HTR-8/SVneo (cell line): ENCODE data around the gene STAT1.

Source experiments
- DNase-seq: peaks from one replicate; pipeline ENCODE4 v3.0.0; 2011; ENCODE audit warnings: low spot score, mixed read lengths; ENCODE audit not compliant: insufficient read length
- FAIRE-seq: peaks from 2 replicates; lab custom pipeline; 2011; peaks lifted over from hg19 to GRCh38; lab: Jason Lieb, UNC

Gene STAT1

DNA sequence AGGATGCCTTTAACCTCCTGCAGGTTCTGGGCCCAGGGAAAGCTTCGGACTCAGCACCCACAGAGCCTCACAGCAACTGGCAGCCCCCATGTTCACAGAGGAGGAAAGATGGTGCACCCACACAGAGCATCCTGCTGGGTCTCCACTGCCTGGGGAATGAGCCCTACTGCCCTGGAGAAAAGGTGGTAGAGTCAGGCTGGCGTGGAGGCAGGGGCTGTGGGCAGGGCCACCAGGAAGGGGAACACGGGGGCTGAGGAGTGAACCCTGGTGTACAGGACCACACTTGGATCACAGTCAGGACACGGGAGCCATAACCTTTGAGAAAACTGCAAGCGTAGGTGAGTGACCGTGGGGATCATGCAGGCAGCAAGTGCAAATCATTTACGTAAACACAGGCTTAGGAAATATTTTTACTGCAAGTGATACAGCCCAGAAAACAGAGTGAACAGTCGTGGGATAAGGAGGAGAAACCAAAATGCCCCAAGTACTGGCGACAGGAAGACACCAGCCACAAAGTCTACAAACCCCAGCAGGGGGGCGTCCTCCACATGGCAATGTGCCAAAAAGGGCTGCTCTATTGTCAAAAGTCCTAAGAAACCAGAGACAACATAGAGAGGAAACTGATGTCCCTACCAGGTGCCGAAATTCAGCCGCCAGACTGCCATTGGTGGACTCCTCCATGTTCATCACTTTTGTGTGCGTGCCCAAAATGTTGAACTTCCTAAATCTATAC, 27.6 kb downstream of the STAT1 start:
- no peak for DNase-seq
- no peak for FAIRE-seq

DNA sequence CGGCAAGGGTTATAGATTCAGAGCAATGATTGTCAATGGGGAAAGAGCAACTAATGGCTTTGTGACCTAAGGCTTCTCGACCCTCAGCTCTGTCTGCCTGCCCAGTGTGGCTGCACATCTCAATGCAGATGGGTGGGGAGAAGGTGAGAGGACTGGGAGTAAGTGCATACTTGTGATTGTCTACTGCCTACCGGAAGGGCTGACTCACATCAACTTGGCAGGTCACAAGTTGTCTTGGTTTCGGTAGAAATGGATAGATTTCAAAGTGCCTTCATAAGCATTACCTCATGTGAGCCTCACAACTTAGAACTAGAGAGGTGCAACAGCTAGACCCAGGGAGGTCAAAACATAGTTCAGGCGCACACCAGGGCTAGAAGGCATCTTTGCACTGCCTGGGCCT, 29.4 kb downstream of the STAT1 start:
- DNase-seq, result no peak
- no peak for FAIRE-seq

DNA sequence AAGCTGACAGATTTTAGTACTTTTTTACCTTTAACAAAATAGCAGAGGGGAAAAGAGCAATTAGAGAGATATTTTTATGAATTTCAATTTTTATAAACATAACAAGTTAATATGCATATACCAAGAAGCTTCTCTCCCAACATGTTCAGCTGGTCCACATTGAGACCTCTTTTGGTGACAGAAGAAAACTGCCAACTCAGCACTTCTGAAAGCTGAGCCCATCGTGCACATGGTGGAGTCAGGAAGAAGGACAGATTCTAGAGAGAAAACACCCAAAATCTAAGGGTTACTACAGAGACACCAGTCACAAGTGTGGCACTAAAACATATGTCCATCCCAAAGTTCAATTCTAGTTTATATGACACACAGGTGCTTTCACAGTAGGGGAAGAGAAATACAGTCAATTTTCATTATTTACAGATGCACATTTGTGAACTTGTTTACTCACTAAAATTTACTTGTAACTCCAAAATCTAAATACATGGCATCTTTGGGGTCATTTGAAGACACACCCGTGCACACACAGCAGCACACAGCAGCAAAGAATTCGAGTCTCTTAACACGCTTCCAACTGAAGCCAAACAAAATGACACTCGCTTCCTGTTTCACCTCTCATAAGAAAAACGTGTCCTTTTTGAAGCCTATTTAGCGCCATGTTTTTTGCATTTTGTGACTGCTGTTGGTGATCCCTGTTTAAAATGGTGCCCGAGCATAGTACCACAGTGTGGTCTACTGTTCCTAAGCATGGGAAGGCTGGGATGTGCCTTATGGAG, 31.5 kb downstream of the STAT1 start:
- FAIRE-seq (no peak), DNase-seq (no peak)

DNA sequence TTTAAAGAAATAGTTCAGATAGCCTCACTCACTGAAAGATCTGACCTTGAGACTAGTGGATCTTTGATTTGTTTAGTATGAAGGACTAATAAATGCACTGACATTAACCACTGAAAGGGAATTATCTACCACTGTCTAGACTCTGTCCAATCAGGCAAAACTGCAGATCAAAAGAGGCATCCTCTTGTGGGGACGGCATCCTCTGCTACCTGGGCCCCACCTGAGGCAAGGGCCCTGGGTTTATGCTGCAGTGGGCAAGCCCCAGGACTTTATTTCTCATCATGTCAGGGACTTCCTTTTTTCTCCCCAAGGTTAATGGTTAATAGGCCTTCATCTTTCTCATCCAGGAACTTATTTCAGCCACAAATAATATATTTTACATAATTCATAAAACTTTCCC, 32.2 kb downstream of the STAT1 start:
- FAIRE-seq (no peak), DNase-seq (no peak)

DNA sequence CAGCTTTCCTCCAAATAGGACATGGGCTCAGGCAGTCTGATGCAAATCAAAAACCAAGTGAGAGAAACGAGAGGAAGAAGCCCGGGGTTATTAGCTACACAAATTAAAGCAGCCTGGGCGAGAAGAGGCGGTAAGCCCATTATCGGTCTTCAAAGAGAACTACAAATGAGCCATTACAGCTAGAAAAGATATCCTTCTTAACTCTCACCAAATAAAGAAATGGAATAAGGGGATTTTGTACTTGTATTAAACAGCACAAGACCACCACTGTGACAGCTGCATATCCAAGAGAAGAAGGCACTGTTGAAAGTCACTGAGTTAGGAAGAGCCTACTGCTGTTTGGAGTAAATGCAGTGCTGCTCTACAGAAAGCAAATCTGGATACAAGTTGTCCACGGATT, 32.6 kb downstream of the STAT1 start:
- FAIRE-seq (no peak), DNase-seq (no peak)

DNA sequence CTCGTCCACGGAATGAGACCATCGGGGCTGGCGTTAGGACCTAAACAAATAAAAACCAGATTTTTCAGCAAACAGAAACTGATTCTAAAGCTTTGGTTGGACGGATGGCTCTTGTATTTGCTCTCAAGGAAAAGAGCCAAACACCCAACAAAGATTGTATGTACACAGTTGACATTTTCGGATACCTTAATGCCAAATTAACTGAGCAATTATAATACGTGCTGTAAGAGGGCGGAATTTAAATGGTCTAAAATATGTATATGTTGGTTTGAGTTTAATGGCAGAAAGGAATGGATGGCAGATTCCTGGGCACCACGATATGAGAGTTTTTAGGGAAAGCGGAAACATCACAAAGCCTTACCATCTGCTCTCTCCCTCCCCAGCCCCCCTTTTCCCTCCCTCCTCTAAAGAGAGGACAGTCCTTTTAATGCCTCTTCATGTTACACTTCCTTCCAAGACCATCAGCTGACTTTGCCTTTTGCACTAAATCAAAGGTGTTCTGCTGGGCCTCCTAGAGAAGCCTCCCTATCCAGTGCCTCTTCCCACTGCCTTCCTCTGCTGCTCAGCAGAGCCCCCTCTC, 33.3 kb downstream of the STAT1 start:
- FAIRE-seq (no peak), DNase-seq (no peak)

DNA sequence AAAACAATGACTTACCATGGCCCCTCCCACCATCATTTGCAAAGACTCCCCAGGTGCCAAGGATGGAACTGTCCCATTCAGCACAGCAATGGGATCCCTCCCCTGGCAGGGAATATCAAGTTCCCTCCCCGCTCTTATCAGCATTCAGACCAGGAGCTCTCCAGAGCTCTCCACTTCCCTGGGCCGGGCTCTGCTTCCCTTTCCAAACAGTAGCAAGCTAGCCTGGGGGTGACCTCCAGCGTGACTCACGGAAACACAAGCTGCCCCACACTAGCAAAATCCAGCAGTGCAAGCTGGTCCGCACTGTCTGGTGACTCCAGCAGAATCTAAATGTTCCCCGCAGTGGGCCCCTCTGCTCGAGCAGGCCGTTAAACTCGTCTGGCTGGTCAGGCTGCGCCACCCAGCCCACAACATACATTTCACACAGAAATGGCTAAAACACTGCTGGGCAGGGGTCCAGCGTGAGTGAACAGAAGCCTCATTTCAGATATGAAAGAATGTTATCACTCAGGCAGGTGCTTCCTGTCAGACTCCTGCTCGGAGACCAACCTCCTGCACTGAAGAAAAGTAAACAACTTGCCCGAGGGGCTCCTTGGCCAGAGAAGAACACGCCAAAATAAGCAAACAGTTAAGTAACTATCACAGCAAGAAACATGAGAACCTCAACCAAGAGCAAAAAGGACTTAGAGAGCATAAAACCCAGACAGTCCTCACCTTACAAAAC, 33.9 kb downstream of the STAT1 start:
- DNase-seq (peak; percentile 68), FAIRE-seq (peak; percentile 83)

DNA sequence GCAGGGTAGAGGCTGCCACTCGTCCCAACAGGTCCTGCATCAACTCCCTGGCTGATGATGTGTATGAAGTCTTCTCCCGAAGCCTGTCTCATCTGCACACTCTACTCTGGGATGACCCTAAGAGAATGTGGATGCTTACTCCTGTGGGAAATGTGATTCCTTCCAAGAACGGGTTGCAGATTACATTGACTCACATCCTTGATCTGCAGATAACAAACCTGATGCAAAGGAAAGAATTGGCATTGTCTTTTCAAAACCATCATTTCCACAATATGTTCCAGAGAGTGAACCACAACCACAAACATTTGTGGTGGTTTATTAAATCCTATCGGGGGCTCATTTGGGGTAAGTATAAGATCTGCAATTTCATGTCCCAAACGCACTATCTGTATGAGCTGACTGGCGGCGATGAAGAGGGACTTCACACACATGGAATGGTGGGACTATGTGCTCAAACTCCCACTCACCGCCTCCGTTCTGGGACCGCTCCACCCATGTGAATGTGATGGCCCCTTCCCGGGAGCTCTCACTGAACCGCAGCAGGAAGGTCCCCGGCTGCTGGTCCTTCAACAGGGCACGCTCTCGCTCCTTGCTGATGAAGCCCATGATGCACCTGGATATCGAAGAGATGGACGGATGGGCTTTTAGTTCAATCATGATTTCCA, 35.5 kb downstream of the STAT1 start:
- FAIRE-seq (peak; percentile 81), DNase-seq (peak; percentile 53)

DNA sequence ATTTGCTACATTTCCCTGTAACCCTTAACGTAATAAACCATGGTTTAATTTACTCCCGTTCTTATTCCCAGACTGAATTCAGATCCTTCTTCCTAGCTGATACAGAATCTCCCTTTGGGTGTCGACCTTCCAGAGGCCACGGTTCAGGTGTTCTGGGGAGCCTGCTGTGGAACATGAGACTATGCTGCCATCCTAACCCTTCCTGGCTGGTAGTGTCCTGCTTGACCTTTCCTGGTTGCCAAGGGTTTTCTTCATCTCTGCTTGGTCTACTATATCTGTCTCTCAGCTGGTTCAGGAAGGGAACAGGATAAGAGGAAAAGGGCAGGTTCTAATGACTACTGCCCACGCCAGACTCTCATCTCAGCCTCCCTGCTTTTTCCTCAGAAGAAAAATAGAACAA, 36.5 kb downstream of the STAT1 start:
- FAIRE-seq, result no peak

DNA sequence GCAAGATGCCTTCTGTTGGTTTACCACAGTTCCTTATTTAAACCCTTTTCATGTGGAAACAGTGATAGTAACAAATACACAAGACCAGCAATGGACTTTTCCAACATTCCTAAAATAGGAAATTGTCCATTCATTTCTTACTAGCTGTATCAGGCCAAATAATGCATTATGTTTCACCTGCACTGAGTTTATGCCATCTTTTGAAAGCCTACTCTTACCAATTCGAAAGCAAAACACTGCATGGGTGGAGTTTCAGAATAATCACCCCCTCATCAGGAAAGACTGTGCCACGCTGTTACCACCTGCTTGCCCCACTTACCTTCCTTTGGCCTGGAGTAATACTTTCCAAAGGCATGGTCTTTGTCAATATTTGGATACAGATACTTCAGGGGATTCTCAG, 37.5 kb downstream of the STAT1 start:
- FAIRE-seq (no peak), DNase-seq (no peak)

More for the DNA sequence above, 36.5 kb downstream of the STAT1 start:
- DNase-seq, result no peak

DNA sequence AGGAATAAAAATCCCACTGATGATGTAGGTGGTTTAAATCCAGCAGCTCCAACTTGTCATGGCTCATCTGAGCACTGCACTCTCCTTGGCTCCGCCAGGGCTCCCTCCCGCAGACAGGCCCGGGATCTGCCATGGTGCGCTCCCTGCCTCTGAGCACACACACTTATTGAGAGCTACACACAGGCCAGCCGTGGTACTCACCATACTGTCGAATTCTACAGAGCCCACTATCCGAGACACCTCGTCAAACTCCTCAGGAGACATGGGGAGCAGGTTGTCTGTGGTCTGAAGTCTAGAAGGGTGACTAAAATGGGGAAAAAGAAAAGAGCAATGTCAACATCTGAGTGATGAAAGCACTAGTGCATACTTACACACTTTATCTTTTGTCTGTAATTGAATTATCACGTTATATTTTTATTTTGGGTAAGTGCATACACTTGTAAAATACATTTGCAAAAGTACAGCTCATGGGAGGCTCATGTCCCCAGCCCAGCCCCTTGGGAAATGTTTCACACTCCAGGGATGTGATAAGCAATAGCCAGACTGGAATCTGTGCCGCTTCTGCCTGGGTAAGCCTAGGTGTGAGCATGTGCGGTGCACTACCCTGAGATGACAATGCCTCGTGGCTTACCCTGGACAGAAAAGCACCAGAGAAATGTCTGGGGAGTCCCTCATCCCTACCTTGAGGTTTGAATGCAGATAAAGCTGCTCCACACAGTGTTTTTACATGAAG, 39.2 kb downstream of the STAT1 start:
- no peak for DNase-seq
- no peak for FAIRE-seq

DNA sequence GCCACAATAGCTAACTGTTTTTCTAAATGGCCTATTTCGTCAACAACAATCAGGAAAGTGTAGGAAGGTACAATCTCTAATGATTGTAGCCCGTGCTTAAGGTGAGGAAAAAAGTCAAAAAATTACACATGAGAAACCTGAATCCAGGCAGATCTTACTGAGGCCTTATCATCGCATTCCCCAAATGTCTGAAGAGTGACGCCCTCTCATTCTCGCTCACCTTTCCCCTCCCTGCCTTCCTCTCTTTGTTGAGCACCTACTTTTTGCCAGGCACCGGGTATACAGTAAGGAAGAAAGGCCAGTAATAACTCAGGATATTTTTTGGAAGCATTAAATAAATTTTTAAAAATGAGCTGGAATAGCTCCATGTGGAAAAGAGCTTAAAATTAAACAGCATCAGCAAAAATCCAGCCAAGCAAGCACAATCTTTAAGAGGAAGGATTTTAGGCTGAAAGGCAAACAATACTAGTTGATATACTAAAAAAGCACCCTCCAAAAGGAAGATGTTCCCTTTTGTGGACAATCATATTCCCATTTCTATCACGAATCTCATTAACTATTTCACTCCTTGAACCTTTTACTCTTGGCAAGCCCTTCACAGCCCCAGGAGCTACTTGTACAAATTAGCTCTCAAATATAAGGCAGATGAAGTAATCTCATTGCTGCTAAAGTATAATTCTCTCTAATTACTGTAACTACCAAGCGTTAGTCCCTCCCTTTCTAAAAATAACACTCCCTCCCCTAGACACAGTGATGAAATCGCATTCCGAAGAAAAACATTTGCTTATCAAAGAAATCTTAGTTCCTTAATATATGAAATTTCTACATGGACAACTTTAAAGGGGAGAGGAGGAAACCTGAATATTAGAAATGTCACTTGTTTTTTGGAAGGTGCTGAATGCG, 40.0 kb downstream of the STAT1 start:
- FAIRE-seq (no peak), DNase-seq (no peak)

DNA sequence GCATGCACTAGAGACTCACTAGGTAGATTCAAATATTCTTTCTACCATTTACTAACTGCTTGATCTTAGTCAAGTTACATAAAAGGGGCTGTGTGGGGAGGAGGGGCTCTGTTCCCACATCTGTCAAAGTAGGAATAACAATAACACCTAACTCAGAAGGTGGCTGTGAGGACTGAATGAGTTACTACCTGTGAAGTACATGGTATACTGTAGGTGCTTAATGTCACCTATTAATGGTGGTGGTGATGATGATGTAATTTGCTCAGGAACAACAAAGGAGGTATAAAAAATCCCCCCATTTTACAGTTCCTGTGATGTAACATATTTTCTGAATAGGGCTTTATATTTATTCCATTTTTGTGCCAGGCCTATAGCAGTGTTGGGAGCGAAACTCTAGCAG, 40.7 kb downstream of the STAT1 start:
- DNase-seq, result no peak
- FAIRE-seq, result peak; percentile 13

DNA sequence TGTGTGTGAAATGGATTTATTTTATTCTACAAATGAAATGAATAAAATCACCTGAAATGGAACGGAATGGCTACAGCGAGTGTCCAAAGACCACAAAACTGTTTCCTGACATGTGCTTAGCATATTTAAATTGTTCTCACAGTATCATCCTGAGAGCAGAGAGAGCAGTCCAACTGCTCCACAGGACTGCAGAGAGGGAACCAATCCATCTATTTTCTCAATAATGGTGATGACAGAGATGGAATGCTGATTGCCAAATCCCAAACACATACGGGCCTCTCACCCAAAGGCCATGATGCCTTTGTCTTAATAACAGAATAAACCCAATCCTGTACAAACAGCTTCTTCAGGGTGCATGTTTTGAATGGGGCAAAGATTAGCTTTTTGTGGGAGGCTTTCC, 41.1 kb downstream of the STAT1 start:
- DNase-seq (no peak), FAIRE-seq (no peak)

DNA sequence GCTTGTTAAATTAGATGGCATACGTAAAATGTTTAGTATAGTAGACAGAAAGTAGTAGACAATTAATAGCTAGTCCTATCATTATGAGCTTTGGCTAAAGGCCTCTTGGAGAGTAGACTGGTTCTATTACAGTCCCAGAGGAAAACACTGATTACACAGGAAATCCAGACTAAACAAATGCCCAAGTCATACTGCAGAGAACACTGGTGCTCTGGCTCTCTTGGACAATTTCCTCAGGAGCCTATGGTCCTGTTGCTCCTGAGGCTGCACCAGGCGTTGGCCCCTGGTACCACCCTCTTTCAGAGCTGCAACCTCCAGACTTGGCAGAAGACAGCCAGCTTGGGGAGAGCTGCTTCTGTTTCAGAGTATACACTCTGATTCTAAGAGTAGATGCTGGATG, 41.8 kb downstream of the STAT1 start:
- no peak for FAIRE-seq
- DNase-seq, result no peak

DNA sequence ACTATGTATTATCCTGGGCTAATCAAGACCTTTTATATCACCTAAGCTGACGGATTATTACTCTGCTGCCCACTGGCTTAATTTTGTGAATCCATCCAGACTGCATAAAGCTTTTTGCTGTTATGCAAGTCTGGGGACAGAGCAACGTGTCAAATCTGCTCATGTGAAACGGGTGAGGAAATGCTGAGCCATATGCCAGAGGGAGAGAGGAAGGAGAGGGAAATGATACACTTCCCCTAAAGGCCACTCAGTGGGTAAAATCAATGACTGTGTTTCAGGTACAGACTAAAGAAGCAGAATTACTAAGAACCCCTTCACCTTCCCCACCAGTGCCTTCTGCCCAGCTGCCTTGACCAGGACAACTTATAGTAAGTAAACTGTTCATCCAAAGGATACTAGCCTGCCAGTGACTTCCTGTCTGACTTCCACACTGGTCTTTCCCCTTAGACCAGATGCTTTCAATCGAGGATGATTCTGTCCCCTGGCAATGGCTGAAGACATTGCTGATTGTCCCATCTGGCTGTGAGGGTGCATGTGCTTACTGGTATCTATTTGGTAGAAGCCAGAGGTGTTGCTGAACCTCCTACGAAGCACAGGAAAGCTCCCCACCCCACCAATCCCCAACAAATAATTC, 43.0 kb downstream of the STAT1 start:
- no peak for DNase-seq
- no peak for FAIRE-seq

DNA sequence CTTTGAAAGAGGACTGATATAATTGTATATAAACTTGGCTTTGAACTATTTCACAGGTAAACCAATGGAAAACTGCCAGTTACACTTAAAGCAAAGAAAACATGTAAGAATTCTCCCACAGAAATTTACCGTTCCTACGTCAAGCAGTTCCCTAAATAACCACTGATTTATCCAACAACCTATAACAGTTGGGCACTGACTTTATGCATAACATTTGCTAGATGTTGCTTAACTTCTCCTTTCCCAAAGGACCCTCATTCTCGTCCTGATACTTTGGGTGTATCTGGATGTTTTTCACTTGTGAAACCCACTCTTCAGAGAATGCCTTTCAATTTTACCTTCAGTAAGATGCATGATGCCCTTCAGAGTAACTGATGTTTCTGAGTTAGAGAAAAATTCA, 43.8 kb downstream of the STAT1 start:
- DNase-seq, result no peak
- FAIRE-seq, result peak; percentile 40

DNA sequence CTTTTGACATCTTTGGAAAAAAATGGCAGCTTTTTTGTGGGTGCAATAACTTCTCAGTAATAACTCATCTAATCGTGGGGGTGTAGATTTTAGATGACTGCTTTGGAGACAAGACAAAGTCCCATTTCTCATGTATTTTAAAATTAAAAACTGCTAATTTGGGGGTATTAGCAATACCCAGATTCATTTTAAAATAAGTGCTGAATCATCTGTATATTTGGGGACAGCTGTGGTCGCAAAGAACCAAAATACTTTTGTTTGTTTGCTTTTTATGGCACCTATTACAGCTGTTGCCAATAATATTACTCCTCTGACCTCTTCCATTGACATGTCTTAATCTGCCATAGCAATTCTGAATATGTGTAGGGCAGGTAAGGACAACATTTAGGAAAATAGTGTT, 45.4 kb downstream of the STAT1 start:
- DNase-seq (no peak), FAIRE-seq (no peak)
